IMR-90 (cell line): Measurements from ENCODE around the gene IQCE. TPM values are rescaled to one million over a fixed set of nuclear protein-coding genes. Genes with fewer than 3 reads are reported as not detected.

ENCODE experiments used
- ATAC-seq: fragments of 200-7000 bp; cut with Tn5 transposase; 2 replicates; pipeline ENCODE4 v1.9.1; 2020; ENCODE audit warnings: low read depth, mild to moderate bottlenecking, moderate library complexity
- BruUV-seq: library from RNA; stranded (reverse); fragments of 400-500 nt; replicated peaks from 2 replicates; lab custom pipeline; 2021; lab: Mats Ljungman, UMichigan
- CTCF ChIA-PET: fragments of 300-600 bp; formaldehyde crosslinking; extraction: SDS; loops from one replicate; lab custom pipeline; 2021; ENCODE audit warnings: antibody characterized with exemption; lab: Yijun Ruan, JAX
- POLR2A ChIA-PET: fragments of 300-600 bp; sonication (Branson Sonifier 250); formaldehyde crosslinking; loops from one replicate; lab custom pipeline; 2022; ENCODE audit warnings: antibody characterized with exemption; ENCODE audit not compliant: unreplicated experiment; lab: Charles Lee
- DNase-seq: peaks from one replicate; pipeline ENCODE4 v3.0.0; 2013
- H2AFZ ChIP-seq: replicated peaks from 2 replicates; pipeline ENCODE3; 2013; ENCODE audit warnings: low read length, mild to moderate bottlenecking; ENCODE audit not compliant: poor library complexity
- H2AK5ac ChIP-seq: 2 replicates; pipeline ENCODE4 v1.6.1; 2013; ENCODE audit warnings: low read depth, low read length, inconsistent platforms
- H2AK9ac ChIP-seq: replicated peaks from 2 replicates; pipeline ENCODE3; 2013; ENCODE audit warnings: mild to moderate bottlenecking, low read depth, low read length, moderate library complexity; ENCODE audit not compliant: poor library complexity
- H2BK120ac ChIP-seq: 2 replicates; pipeline ENCODE4 v1.6.1; 2013; ENCODE audit warnings: low read depth, low read length, inconsistent platforms
- H2BK15ac ChIP-seq: 3 replicates; pipeline ENCODE4 v1.6.1; 2013; ENCODE audit warnings: low read depth, low read length, inconsistent platforms
- H2BK20ac ChIP-seq: 2 replicates; pipeline ENCODE4 v1.6.1; 2013; ENCODE audit warnings: low read depth, mild to moderate bottlenecking, inconsistent platforms, low read length, moderate library complexity
- H2BK5ac ChIP-seq: 2 replicates; pipeline ENCODE4 v1.6.1; 2013; ENCODE audit warnings: mild to moderate bottlenecking, low read depth, low read length, inconsistent platforms; ENCODE audit not compliant: poor library complexity, severe bottlenecking
- H3K14ac ChIP-seq: replicated peaks from 2 replicates; pipeline ENCODE4 v1.6.1; 2013; ENCODE audit warnings: low read depth, low read length, inconsistent platforms
- H3K18ac ChIP-seq: 2 replicates; pipeline ENCODE4 v1.6.1; 2013; ENCODE audit warnings: low read depth, low read length, control low read depth
- H3K23ac ChIP-seq: 2 replicates; pipeline ENCODE4 v1.6.1; 2013; ENCODE audit warnings: low read depth, low read length, inconsistent platforms
- H3K27ac ChIP-seq: 2 replicates; pipeline ENCODE4 v1.5.1; 2013; ENCODE audit warnings: mild to moderate bottlenecking, control low read depth, low read length; ENCODE audit not compliant: insufficient read depth
- H3K27me3 ChIP-seq: 2 replicates; pipeline ENCODE4 v1.6.1; 2013; ENCODE audit warnings: low read length; ENCODE audit not compliant: control insufficient read depth, insufficient read depth
- H3K36me3 ChIP-seq: 2 replicates; pipeline ENCODE4 v1.6.1; 2013; ENCODE audit warnings: low read length, mixed read lengths; ENCODE audit not compliant: control insufficient read depth, insufficient read depth
- H3K4ac ChIP-seq: 2 replicates; pipeline ENCODE4 v1.6.1; 2013; ENCODE audit warnings: low read depth, low read length, inconsistent platforms
- H3K4me1 ChIP-seq: 2 replicates; pipeline ENCODE4 v1.6.1; 2013; ENCODE audit warnings: low read length, mixed read lengths; ENCODE audit not compliant: control insufficient read depth, insufficient read depth
- H3K4me2 ChIP-seq: 2 replicates; pipeline ENCODE4 v1.6.1; 2013; ENCODE audit warnings: low read depth, mild to moderate bottlenecking, control low read depth, low read length, moderate library complexity
- H3K4me3 ChIP-seq: 2 replicates; pipeline ENCODE4 v1.5.1; 2013; ENCODE audit warnings: low read depth, mild to moderate bottlenecking, control low read depth, low read length, moderate library complexity; ENCODE audit not compliant: insufficient read depth
- H3K56ac ChIP-seq: 2 replicates; pipeline ENCODE4 v1.6.1; 2013; ENCODE audit warnings: low read length, inconsistent platforms; ENCODE audit not compliant: insufficient read depth; ENCODE audit errors: extremely low read depth
- H3K79me1 ChIP-seq, 2 experiments: 2 replicates each; pipeline ENCODE4 v1.6.1; 2013; ENCODE audit warnings: low read length in 2 of 2, inconsistent platforms in 1 of 2, low read depth in 1 of 2
- H3K9ac ChIP-seq: 2 replicates; pipeline ENCODE4 v1.6.1; 2013; ENCODE audit warnings: low read depth, low read length, control low read depth
- H3K9me1 ChIP-seq: 2 replicates; pipeline ENCODE4 v1.6.1; 2013; ENCODE audit warnings: low read length, inconsistent platforms; ENCODE audit not compliant: insufficient read depth
- H3K9me3 ChIP-seq: 2 replicates; pipeline ENCODE4 v1.6.1; 2013; ENCODE audit warnings: low read length; ENCODE audit not compliant: control insufficient read depth, insufficient read depth
- H4K20me1 ChIP-seq: 2 replicates; pipeline ENCODE4 v1.6.1; 2013; ENCODE audit warnings: low read length, inconsistent platforms; ENCODE audit not compliant: insufficient read depth
- H4K5ac ChIP-seq: 2 replicates; pipeline ENCODE4 v1.6.1; 2013; ENCODE audit warnings: mild to moderate bottlenecking, low read depth, low read length, control low read depth
- H4K8ac ChIP-seq, 2 experiments: 2 replicates each; pipeline ENCODE4 v1.6.1; 2013; ENCODE audit warnings: low read depth in 2 of 2, low read length in 2 of 2, control low read depth in 1 of 2, inconsistent platforms in 1 of 2
- H4K91ac ChIP-seq: 2 replicates; pipeline ENCODE4 v1.6.1; 2013; ENCODE audit warnings: low read depth, low read length, inconsistent platforms; ENCODE audit not compliant: insufficient read depth
- CTCF ChIP-seq: conservative IDR thresholded peaks from 2 replicates; pipeline ENCODE4 v1.5.1; 2012; ENCODE audit warnings: mild to moderate bottlenecking, low read depth, low read length, improper control_type of control experiment
- MAZ ChIP-seq: IDR thresholded peaks from 2 replicates; pipeline ENCODE4 v1.6.1; 2012; ENCODE audit warnings: low read depth, mild to moderate bottlenecking, low read length, improper control_type of control experiment, moderate library complexity, borderline replicate concordance
- RAD21 ChIP-seq: IDR thresholded peaks from 2 replicates; pipeline ENCODE4 v1.6.1; 2012; ENCODE audit warnings: low read length, improper control_type of control experiment
- WGBS, 2 experiments: methylation state at CpG; one replicate each; pipeline versions ENCODE4 v1.1.5 to v1.1.7; 2013; ENCODE audit warnings: missing lambda C conversion rate in 2 of 2; ENCODE audit not compliant: insufficient read length in 1 of 2; ENCODE audit errors: extremely low coverage in 2 of 2; 5-methylcytosine and 5-hydroxymethylcytosine counted together
- dilution Hi-C: fragments of 300-500 bp; cut with HindIII; formaldehyde crosslinking; loops from one replicate; pipeline ENCODE4 v1.14.3; 2018; ENCODE audit warnings: low sequenced_read_pairs; ENCODE audit not compliant: unreplicated experiment
- in situ Hi-C: fragments of 300-500 bp; cut with MboI; formaldehyde crosslinking; loops from 3 replicates; pipeline ENCODE4 v1.14.3; 2019; ENCODE audit warnings: low sequenced_read_pairs, inconsistent platforms, mixed read lengths
- intact Hi-C: fragments of 100-400 bp; cut with micrococcal nuclease; formaldehyde crosslinking; loops from 2 replicates; pipeline ENCODE4 v1.10.0; 2022
- polyA plus RNA-seq, 3 experiments: library from polyadenylated mRNA; depleted of rRNA; stranded (reverse); fragments of >200 nt; gene quantifications; 2 replicates each; pipeline ENCODE4 v1.2.3, GENCODE V29; 2012; ENCODE audit warnings: low replicate concordance in 1 of 3
- total RNA-seq: library from RNA; depleted of rRNA; stranded (reverse); fragments of >200 nt; gene quantifications from 2 replicates; pipeline ENCODE4 v1.2.3, GENCODE V29; 2012

IQCE gene
- total and polyA plus RNA-seq, 2 of the 4 experiments (the other 2 are of a cell fraction) = 5.0 to 6.3 TPM

GRCh38 chr7:2643386-2644219 is 84.8 kb downstream of the IQCE start:
- Histone ChIP-seq H3K36me3 (peaks cover 17% of the 10 kb centered on the region), H3K23ac (no peak overlapping the region), H3K14ac (no peak overlapping the region), H2AK9ac (peak overlapping the region; percentile 4), H4K8ac (no peak overlapping the region), H2BK120ac (no peak overlapping the region), H3K4me3 (no peak overlapping the region), H3K9ac (no peak overlapping the region), H3K9me3 (no peaks in the 10 kb centered on the region), H3K56ac (no peak overlapping the region), H2AFZ (no peak overlapping the region), H3K4me2 (no peak overlapping the region), H3K9me1 (peaks cover 29% of the 10 kb centered on the region; the same call in 1 of the 2 replicates), H3K4ac (no peak overlapping the region), H2AK5ac (peak overlapping the region; percentile 67; the same call in 1 of the 2 replicates), H3K27ac (no peak overlapping the region), H3K79me1 (peaks cover 16 to 87% of the 10 kb centered on the region in 2 experiments; a peak in 3 of 4 replicates), H4K91ac (no peak overlapping the region), H4K5ac (no peak overlapping the region), H3K4me1 (peaks cover 44% of the 10 kb centered on the region), H2BK15ac (no peak overlapping the region), H4K20me1 (peaks cover 81% of the 10 kb centered on the region), H3K27me3 (no peaks in the 10 kb centered on the region), H3K18ac (no peak overlapping the region), H2BK5ac (peak overlapping the region; percentile 8), H2BK20ac (no peak overlapping the region)
- POLR2A ChIA-PET = no interaction called here
- TF ChIP-seq RAD21 (0 out of 2 replicates have a peak, but pooled peaks have one; percentile 9), CTCF (0 out of 2 replicates have a peak, but pooled peaks have one; percentile 6), MAZ (no peak)
- DNase-seq = no peak
- no peak for ATAC-seq
- BruUV-seq = no TSS peak
- dilution Hi-C loops (no loop called here), intact Hi-C loops (loop anchor here (10.0 kb wide), 1 partner anchor 169 kb away; the partner anchor contains the start of gene GRIFIN), in situ Hi-C loops (no loop called here)
- 94% methylated on average over 8 of the region's 29 CpGs; no CpG with 5 or more reads in 1 of the 2 experiments for WGBS, 2 experiments
- CTCF ChIA-PET = no interaction called here
